H1 (cell line): Measurements from ENCODE around the gene KIFBP. TPM values are rescaled to one million over a fixed set of nuclear protein-coding genes. Genes with fewer than 3 reads are reported as not detected.

Experiments
- polyA plus RNA-seq, 7 experiments: library from polyadenylated mRNA; depleted of rRNA in 3 of 7; stranded (reverse) in 5 of 7; unstranded in 2 of 7; fragments of >200 nt in 5 of 7; fragments of 200-250 nt in 2 of 7; gene quantifications; 1 replicate in 5 of 7; 2 replicates in 1 of 7; 4 replicates in 1 of 7; pipeline versions ENCODE4 v1.2.1 to v1.2.3, GENCODE V29; 2011 to 2013; ENCODE audit warnings: missing spikeins in 2 of 7, mixed read lengths in 2 of 7
- total RNA-seq: library from RNA; stranded (reverse); fragmentation: NEBNext Ultra II Directional; extraction: Animal tissue kit (Norgen Biotek cat#: 25700); gene quantifications from 2 replicates; pipeline ENCODE4 v1.2.1, GENCODE V29; 2021
- TF ChIP-seq, protein P1 (sequence below): IDR thresholded peaks from 2 replicates; pipeline ENCODE4 v1.6.1; 2012; ENCODE audit warnings: low read length, inconsistent platforms
- TF ChIP-seq, protein P2 (sequence below): IDR thresholded peaks from 2 replicates; pipeline ENCODE4 v1.6.1; 2012; ENCODE audit warnings: inconsistent platforms

Gene KIFBP
- total and polyA plus RNA-seq, 2 of the 8 experiments (the other 6 are each of a cell fraction or from before 2014, with no cell fraction given): 17.3 to 34.6 TPM

DNA sequence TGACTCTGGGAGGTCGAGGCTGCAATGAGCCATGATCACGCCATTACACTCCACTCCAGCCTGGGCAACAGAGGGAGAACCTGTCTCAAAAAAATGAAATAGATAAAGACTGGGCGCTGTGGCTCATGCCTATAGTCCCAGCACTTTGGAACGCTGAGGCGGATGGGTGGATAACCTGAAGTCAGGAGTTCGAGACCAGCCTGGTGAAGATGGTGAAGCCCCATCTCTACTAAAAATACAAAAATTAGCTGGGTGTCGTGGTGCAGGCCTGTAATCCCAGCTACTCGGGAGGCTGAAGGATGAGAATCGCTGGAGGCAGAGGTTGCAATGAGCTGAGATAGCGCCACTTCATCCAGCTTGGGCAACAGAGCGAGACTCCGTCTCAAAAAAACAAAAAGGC, 33.7 kb upstream of the KIFBP start (continued):
- TF ChIP-seq, protein P1, sequence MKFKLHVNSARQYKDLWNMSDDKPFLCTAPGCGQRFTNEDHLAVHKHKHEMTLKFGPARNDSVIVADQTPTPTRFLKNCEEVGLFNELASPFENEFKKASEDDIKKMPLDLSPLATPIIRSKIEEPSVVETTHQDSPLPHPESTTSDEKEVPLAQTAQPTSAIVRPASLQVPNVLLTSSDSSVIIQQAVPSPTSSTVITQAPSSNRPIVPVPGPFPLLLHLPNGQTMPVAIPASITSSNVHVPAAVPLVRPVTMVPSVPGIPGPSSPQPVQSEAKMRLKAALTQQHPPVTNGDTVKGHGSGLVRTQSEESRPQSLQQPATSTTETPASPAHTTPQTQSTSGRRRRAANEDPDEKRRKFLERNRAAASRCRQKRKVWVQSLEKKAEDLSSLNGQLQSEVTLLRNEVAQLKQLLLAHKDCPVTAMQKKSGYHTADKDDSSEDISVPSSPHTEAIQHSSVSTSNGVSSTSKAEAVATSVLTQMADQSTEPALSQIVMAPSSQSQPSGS: no peak
- TF ChIP-seq, protein P2, sequence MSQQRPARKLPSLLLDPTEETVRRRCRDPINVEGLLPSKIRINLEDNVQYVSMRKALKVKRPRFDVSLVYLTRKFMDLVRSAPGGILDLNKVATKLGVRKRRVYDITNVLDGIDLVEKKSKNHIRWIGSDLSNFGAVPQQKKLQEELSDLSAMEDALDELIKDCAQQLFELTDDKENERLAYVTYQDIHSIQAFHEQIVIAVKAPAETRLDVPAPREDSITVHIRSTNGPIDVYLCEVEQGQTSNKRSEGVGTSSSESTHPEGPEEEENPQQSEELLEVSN: no peak
